PFSK-1 (cell line): ENCODE data around the gene RBM14.
A peak's percentile ranks its signal among the peaks of the same experiment; 100 is the strongest.

Experiments
- FOXP2 ChIP-seq: optimal IDR thresholded peaks from 2 replicates; pipeline ENCODE3; 2011; ENCODE audit warnings: borderline replicate concordance, control low read depth, inconsistent platforms; ENCODE audit not compliant: insufficient read depth; ENCODE audit errors: extremely low read length, extremely low read depth
- POLR2AphosphoS5 ChIP-seq: IDR thresholded peaks from 2 replicates; pipeline ENCODE4 v1.6.1; 2012; ENCODE audit warnings: low read depth, mild to moderate bottlenecking, control low read depth, low read length, moderate library complexity
- SIN3A ChIP-seq: IDR thresholded peaks from 2 replicates; pipeline ENCODE4 v1.6.1; 2012; ENCODE audit warnings: mild to moderate bottlenecking, low read length, moderate library complexity, borderline replicate concordance; ENCODE audit not compliant: insufficient read depth
- TAF1 ChIP-seq: IDR thresholded peaks from 2 replicates; pipeline ENCODE4 v1.6.1; 2012; ENCODE audit warnings: low read length, control low read depth, borderline replicate concordance; ENCODE audit not compliant: insufficient read depth
- TF ChIP-seq, protein P1 (sequence below), 2 experiments: IDR thresholded peaks; 2 replicates each; pipeline versions ENCODE4 v1.6.1 to v1.8.0; 2011 to 2012; ENCODE audit warnings: low read depth in 2 of 2, low read length in 2 of 2, control low read depth in 1 of 2, inconsistent platforms in 1 of 2, mild to moderate bottlenecking in 1 of 2, moderate library complexity in 1 of 2; ENCODE audit not compliant: insufficient read depth in 1 of 2

RBM14 gene

DNA sequence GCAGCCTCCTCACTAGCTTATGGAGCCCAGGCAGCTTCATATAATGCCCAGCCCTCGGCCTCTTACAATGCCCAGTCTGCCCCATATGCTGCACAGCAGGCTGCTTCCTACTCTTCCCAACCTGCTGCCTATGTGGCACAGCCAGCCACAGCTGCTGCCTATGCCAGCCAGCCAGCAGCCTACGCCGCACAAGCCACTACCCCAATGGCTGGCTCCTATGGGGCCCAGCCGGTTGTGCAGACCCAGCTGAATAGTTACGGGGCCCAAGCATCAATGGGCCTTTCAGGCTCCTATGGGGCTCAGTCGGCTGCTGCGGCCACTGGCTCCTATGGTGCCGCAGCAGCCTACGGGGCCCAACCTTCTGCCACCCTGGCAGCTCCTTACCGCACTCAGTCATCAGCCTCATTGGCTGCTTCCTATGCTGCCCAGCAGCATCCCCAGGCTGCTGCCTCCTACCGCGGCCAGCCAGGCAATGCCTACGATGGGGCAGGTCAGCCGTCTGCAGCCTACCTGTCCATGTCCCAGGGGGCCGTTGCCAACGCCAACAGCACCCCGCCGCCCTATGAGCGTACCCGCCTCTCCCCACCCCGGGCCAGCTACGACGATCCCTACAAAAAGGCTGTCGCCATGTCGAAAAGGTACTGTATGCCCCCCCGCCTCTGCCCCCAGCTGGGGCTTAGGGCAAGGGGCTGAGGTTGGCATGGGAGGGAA lies 8.8 kb downstream of the RBM14 start:
- no peak for TF ChIP-seq POLR2AphosphoS5
- TF ChIP-seq FOXP2, result no peak
- TF ChIP-seq, protein P1, sequence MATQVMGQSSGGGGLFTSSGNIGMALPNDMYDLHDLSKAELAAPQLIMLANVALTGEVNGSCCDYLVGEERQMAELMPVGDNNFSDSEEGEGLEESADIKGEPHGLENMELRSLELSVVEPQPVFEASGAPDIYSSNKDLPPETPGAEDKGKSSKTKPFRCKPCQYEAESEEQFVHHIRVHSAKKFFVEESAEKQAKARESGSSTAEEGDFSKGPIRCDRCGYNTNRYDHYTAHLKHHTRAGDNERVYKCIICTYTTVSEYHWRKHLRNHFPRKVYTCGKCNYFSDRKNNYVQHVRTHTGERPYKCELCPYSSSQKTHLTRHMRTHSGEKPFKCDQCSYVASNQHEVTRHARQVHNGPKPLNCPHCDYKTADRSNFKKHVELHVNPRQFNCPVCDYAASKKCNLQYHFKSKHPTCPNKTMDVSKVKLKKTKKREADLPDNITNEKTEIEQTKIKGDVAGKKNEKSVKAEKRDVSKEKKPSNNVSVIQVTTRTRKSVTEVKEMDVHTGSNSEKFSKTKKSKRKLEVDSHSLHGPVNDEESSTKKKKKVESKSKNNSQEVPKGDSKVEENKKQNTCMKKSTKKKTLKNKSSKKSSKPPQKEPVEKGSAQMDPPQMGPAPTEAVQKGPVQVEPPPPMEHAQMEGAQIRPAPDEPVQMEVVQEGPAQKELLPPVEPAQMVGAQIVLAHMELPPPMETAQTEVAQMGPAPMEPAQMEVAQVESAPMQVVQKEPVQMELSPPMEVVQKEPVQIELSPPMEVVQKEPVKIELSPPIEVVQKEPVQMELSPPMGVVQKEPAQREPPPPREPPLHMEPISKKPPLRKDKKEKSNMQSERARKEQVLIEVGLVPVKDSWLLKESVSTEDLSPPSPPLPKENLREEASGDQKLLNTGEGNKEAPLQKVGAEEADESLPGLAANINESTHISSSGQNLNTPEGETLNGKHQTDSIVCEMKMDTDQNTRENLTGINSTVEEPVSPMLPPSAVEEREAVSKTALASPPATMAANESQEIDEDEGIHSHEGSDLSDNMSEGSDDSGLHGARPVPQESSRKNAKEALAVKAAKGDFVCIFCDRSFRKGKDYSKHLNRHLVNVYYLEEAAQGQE (IDR thresholded peaks at IDR 0.05; ENCODE audit: insufficient read depth in 1 of 2, low read depth in 2 of 2, low read length in 2 of 2), result no peak
- TF ChIP-seq TAF1, result no peak

DNA sequence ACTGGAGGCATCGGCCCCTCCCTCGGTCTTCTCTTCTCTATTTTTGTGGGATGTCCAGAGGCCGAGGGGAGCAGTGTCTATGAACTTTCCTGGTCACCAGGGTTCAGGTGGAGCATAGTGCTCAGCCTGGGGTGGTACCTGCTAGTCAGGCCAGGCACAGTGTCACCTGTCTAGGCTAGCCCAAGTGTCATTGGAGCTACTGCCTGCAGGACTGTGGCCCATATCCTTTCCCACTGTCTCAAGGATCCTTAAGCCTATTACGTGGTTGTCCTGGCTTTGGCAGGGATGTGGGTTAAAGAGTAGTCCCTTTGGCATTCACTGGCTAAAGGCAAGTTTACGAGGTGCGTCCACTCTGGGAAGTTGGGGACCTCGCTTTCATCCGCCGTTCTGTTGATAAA lies 9.3 kb downstream of the RBM14 start:
- TF ChIP-seq POLR2AphosphoS5 (no peak), SIN3A (no peak), TAF1 (no peak), FOXP2 (no peak)
- TF ChIP-seq, protein P1 (IDR thresholded peaks at IDR 0.05; ENCODE audit: insufficient read depth in 1 of 2, low read depth in 2 of 2, low read length in 2 of 2), result no peak

DNA sequence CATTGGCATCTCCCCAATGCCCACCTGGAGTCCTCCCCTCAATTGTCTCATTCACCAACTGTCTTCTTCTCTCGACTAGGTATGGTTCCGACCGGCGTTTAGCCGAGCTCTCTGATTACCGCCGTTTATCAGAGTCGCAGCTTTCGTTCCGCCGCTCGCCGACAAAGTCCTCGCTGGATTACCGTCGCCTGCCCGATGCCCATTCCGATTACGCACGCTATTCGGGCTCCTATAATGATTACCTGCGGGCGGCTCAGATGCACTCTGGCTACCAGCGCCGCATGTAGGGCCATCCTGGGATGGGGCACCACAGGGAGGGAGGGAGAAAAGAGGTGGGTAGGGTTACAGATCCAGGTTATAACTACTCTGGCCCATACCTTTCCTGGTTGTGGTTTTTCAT lies 10.0 kb downstream of the RBM14 start:
- no peak for TF ChIP-seq SIN3A
- TF ChIP-seq, protein P1 (IDR thresholded peaks at IDR 0.05; ENCODE audit: insufficient read depth in 1 of 2, low read depth in 2 of 2, low read length in 2 of 2), result no peak
- TF ChIP-seq POLR2AphosphoS5, result no peak
- TF ChIP-seq TAF1, result no peak
- TF ChIP-seq FOXP2, result no peak

DNA sequence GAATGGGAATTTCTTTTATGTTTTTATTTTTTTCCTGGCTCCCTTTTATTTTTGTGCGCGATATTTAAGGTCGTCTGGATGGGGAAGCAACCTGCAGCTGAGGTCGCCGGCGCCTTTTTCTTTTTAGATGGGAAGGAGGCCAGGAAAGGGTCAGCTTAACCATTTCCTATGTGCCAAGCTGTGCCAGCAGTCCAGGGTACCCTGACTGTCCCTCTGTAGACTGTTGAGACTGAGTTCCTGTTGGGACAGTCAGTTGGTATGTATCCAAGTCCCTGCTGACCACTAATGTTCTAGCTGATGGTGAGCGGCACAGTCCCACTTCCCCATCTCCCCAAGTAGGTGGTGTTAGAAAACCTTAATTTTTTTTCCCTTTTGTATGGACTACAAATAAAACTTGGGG lies 10.5 kb downstream of the RBM14 start:
- TF ChIP-seq SIN3A (no peak), POLR2AphosphoS5 (no peak), FOXP2 (no peak), TAF1 (no peak)
- TF ChIP-seq, protein P1 (IDR thresholded peaks at IDR 0.05; ENCODE audit: insufficient read depth in 1 of 2, low read depth in 2 of 2, low read length in 2 of 2), result no peak

DNA sequence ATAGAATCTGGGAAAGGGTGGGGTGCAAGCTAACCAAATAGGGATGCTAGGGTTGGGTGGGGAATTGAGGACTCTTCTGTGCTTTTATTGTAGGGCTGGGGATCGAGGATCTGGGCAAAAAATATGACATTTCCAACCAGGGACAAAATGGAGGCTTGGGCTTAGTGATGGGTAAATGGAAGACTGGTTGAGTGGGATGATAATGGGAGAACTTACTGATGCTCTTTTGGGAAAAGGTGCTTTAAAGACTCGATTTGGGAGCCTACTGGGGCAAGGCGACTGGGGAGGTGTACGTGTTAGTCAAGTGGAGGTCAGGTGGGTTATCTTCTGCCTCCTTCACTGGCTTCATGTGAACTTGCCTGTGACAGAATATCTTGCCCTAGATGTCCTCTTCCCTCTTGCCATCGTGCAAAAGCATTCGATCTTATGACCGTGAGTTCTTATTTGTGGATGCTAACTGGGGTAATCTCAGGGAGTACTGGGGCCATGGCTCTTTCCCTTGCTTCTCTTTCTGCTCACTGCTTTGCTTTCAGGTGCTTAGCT lies 11.7 kb downstream of the RBM14 start:
- no peak for TF ChIP-seq SIN3A
- no peak for TF ChIP-seq FOXP2
- peak; percentile 30; the same call in 1 of the 2 replicates for TF ChIP-seq POLR2AphosphoS5
- TF ChIP-seq, protein P1 (IDR thresholded peaks at IDR 0.05; ENCODE audit: insufficient read depth in 1 of 2, low read depth in 2 of 2, low read length in 2 of 2), result no peak
- no peak for TF ChIP-seq TAF1
